Breast epithelium (tissue), 3 donors: Measurements from ENCODE around the gene ATP6V1F.

Experiments used
- POLR2A ChIP-seq: fragments of 450-650 bp; IDR thresholded peaks from one replicate; pipeline ENCODE4 v1.6.1; 2016; ENCODE audit warnings: antibody characterized with exemption, mild to moderate bottlenecking, moderate library complexity
- TF ChIP-seq, protein P1 (sequence below), 3 donors: fragments of 450-650 bp; IDR thresholded peaks; one replicate each; pipeline ENCODE4 v1.5.1; 2016 to 2017; ENCODE audit warnings: antibody characterized with exemption in 3 of 3, mild to moderate bottlenecking in 3 of 3, moderate library complexity in 3 of 3

- TF ChIP-seq, protein P1, sequence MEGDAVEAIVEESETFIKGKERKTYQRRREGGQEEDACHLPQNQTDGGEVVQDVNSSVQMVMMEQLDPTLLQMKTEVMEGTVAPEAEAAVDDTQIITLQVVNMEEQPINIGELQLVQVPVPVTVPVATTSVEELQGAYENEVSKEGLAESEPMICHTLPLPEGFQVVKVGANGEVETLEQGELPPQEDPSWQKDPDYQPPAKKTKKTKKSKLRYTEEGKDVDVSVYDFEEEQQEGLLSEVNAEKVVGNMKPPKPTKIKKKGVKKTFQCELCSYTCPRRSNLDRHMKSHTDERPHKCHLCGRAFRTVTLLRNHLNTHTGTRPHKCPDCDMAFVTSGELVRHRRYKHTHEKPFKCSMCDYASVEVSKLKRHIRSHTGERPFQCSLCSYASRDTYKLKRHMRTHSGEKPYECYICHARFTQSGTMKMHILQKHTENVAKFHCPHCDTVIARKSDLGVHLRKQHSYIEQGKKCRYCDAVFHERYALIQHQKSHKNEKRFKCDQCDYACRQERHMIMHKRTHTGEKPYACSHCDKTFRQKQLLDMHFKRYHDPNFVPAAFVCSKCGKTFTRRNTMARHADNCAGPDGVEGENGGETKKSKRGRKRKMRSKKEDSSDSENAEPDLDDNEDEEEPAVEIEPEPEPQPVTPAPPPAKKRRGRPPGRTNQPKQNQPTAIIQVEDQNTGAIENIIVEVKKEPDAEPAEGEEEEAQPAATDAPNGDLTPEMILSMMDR (IDR thresholded peaks at IDR 0.05) = no peak
- TF ChIP-seq POLR2A = no peak
Observed at GRCh38 chr7:128843938-128844621, 18.6 kb upstream of the ATP6V1F start.
